SU-DHL-6 (cell line): ENCODE data around the gene HSD17B12.

Experiments
- H2AFZ ChIP-seq: fragments of 200-600 bp; sonication (generic); 2 replicates; pipeline ENCODE4 v1.6.1; 2014; ENCODE audit warnings: low read depth, mild to moderate bottlenecking, moderate library complexity, mixed read lengths, antibody characterized with exemption, low read length; ENCODE audit not compliant: severe bottlenecking
- H3F3A ChIP-seq: fragments of 200-600 bp; shearing (Covaris generic); 2 replicates; pipeline ENCODE4 v1.6.0; 2016; ENCODE audit warnings: antibody characterized with exemption, mild to moderate bottlenecking; ENCODE audit not compliant: insufficient read depth
- H3K27ac ChIP-seq: fragments of 200-600 bp; sonication (generic); 2 replicates; pipeline ENCODE4 v1.5.1; 2016; ENCODE audit warnings: low read depth, mild to moderate bottlenecking, low read length, moderate library complexity, mixed read lengths
- H3K27me3 ChIP-seq: fragments of 200-600 bp; sonication (generic), shearing (Covaris generic); 2 replicates; pipeline ENCODE4 v1.6.0; 2014; ENCODE audit warnings: mild to moderate bottlenecking, low read length
- H3K36me3 ChIP-seq: fragments of 200-600 bp; sonication (generic); 2 replicates; pipeline ENCODE4 v1.6.1; 2014; ENCODE audit warnings: mild to moderate bottlenecking, low read length, mixed read lengths
- H3K4me2 ChIP-seq: fragments of 300-600, 200-600 bp; shearing (Covaris generic), sonication (generic); 2 replicates; pipeline ENCODE4 v1.6.0; 2014; ENCODE audit warnings: low read length, low read depth, mild to moderate bottlenecking; ENCODE audit not compliant: poor library complexity, severe bottlenecking
- H3K4me3 ChIP-seq: fragments of 200-600 bp; sonication (generic); 2 replicates; pipeline ENCODE4 v1.5.1; 2014; ENCODE audit warnings: antibody characterized with exemption, low read length, mild to moderate bottlenecking, mixed read lengths; ENCODE audit not compliant: insufficient read depth, poor library complexity, severe bottlenecking
- H3K79me2 ChIP-seq: fragments of 200-600 bp; sonication (generic); 2 replicates; pipeline ENCODE4 v1.6.1; 2014; ENCODE audit warnings: mild to moderate bottlenecking, low read length, moderate library complexity; ENCODE audit not compliant: insufficient read depth
- H3K9ac ChIP-seq: fragments of 200-600 bp; sonication (generic); 2 replicates; pipeline ENCODE4 v1.7.0; 2014; ENCODE audit warnings: mild to moderate bottlenecking, low read length
- H3K9me2 ChIP-seq: fragments of 200-600 bp; sonication (generic); replicated peaks from 2 replicates; pipeline ENCODE4 v1.6.1; 2014; ENCODE audit warnings: low read length; ENCODE audit not compliant: insufficient read depth
- H3K9me3 ChIP-seq: fragments of 200-600 bp; sonication (generic); 2 replicates; pipeline ENCODE4 v1.6.1; 2014; ENCODE audit warnings: low read length, mixed read lengths; ENCODE audit not compliant: insufficient read depth
- H4K20me1 ChIP-seq: fragments of 200-600 bp; sonication (generic); 2 replicates; pipeline ENCODE4 v1.6.1; 2014; ENCODE audit warnings: low read depth, mild to moderate bottlenecking, antibody characterized with exemption, low read length, moderate library complexity, mixed read lengths
- EZH2phosphoT487 ChIP-seq: fragments of 200-600 bp; sonication (generic), shearing (Covaris generic); conservative IDR thresholded peaks from 2 replicates; pipeline ENCODE4 v1.6.1; 2018; ENCODE audit warnings: mild to moderate bottlenecking, antibody characterized with exemption, low read length, moderate library complexity, mixed read lengths
- TF ChIP-seq, protein P1 (sequence below): fragments of 200-600 bp; sonication (generic); IDR thresholded peaks from one replicate; pipeline ENCODE4 v1.5.1; 2017; ENCODE audit warnings: antibody characterized with exemption, mild to moderate bottlenecking, low read length, moderate library complexity; ENCODE audit not compliant: insufficient read depth, poor library complexity, severe bottlenecking

Gene HSD17B12

DNA sequence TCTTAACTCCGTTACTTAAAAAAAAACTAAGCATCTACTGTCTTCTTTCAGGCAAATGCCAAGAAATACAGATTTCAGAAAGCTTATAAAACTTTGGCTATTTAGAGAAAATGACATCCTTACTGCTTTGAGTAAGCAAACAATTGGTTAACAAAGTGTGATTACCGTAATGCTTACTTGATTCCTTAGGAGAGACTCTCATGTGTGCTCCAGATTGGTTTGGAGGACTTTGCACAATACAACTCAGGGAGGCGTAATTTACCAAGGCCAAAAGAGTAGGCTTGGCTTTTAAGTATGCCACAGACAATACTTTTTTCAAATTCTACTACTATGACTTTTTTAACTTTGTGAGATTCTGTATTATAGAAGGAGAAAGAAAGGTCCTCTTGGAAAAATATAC is 123.2 kb downstream of the HSD17B12 start:
- no peaks in the 10 kb centered on the region for H3K9me3 ChIP-seq
- H3K4me3 ChIP-seq: no peak overlapping the region
- no peak overlapping the region for H2AFZ ChIP-seq
- H3K27me3 ChIP-seq: no peaks in the 10 kb centered on the region
- peaks cover 13% of the 10 kb centered on the region; the same call in 1 of the 2 replicates for H3K36me3 ChIP-seq
- H3K9ac ChIP-seq: no peak overlapping the region
- no peaks in the 10 kb centered on the region for H4K20me1 ChIP-seq
- no peaks in the 10 kb centered on the region for H3K79me2 ChIP-seq
- H3F3A ChIP-seq: no peaks in the 10 kb centered on the region
- no peaks in the 10 kb centered on the region for H3K9me2 ChIP-seq
- H3K4me2 ChIP-seq: no peak overlapping the region
- no peak for TF ChIP-seq EZH2phosphoT487
- TF ChIP-seq, protein P1, sequence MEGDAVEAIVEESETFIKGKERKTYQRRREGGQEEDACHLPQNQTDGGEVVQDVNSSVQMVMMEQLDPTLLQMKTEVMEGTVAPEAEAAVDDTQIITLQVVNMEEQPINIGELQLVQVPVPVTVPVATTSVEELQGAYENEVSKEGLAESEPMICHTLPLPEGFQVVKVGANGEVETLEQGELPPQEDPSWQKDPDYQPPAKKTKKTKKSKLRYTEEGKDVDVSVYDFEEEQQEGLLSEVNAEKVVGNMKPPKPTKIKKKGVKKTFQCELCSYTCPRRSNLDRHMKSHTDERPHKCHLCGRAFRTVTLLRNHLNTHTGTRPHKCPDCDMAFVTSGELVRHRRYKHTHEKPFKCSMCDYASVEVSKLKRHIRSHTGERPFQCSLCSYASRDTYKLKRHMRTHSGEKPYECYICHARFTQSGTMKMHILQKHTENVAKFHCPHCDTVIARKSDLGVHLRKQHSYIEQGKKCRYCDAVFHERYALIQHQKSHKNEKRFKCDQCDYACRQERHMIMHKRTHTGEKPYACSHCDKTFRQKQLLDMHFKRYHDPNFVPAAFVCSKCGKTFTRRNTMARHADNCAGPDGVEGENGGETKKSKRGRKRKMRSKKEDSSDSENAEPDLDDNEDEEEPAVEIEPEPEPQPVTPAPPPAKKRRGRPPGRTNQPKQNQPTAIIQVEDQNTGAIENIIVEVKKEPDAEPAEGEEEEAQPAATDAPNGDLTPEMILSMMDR: no peak
- no peak overlapping the region for H3K27ac ChIP-seq

DNA sequence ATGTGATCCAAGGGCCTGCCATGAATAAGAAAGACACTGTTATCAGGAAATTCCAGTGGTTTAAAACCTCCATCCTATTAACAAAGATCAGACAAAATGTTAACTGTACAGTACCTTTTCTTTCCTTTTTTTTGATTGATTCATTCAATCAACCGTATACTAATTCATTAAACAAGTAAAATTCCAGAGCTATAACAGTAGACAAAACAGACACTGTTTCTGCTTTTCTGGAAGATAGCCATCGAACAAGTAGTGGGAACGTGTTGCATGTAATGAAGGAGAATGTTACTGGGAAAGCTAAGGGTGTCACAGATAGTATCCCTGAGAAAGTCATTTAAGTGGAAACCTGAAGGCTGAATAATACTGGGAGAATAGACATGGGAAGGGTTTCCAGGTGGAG is 126.4 kb downstream of the HSD17B12 start:
- no peaks in the 10 kb centered on the region for H3K79me2 ChIP-seq
- no peak overlapping the region for H3K4me3 ChIP-seq
- TF ChIP-seq, protein P1: no peak
- 0 out of 2 replicates have a peak, but pooled peaks cover 7% of the 10 kb centered on the region for H3K36me3 ChIP-seq
- H3K9me3 ChIP-seq: no peaks in the 10 kb centered on the region
- no peaks in the 10 kb centered on the region for H4K20me1 ChIP-seq
- H2AFZ ChIP-seq: no peak overlapping the region
- H3K9me2 ChIP-seq: no peaks in the 10 kb centered on the region
- H3F3A ChIP-seq: no peaks in the 10 kb centered on the region
- H3K27me3 ChIP-seq: no peaks in the 10 kb centered on the region
- no peak overlapping the region for H3K4me2 ChIP-seq
- no peak overlapping the region for H3K27ac ChIP-seq
- H3K9ac ChIP-seq: no peak overlapping the region

DNA sequence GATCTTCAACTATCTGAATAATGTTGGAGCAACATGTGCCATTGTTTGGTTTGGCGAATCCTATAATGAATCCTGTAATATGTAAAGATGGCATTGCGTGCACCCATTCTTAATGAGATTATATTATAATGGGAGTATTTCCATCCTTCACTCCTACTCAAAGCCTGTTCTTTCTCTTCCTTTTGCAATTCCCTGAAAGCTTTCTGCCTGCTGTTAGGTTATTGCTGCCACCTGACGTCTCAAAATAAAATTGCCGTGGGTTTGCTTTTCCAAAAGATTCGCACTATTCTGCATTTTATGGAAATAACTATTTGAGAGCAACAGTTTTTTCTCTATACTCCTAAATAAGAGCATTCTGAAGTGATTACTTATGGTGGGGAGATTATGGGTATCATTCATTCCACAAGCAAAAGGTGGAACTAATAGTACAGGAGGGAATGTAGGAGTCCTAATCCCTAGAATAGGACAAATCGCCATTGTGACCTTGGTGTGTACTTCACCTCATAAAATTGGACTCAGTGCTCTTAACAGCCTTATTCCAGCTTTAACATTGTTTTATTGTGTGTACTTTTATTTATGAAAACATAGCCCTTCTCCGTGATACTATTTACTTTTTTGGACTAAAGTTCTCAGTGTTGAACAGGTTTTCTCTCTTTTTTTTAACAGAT is 130.5 kb downstream of the HSD17B12 start:
- no peaks in the 10 kb centered on the region for H3K79me2 ChIP-seq
- H3K4me2 ChIP-seq: no peak overlapping the region
- H3K9me2 ChIP-seq: no peaks in the 10 kb centered on the region
- H3K27ac ChIP-seq: no peak overlapping the region
- H3K9ac ChIP-seq: no peak overlapping the region
- no peak overlapping the region for H3K4me3 ChIP-seq
- no peak overlapping the region for H2AFZ ChIP-seq
- TF ChIP-seq, protein P1: no peak
- no peak for TF ChIP-seq EZH2phosphoT487
- H4K20me1 ChIP-seq: no peaks in the 10 kb centered on the region
- H3K27me3 ChIP-seq: no peaks in the 10 kb centered on the region
- peaks cover 11% of the 10 kb centered on the region; the same call in 1 of the 2 replicates for H3K36me3 ChIP-seq
- no peaks in the 10 kb centered on the region for H3F3A ChIP-seq
- H3K9me3 ChIP-seq: no peaks in the 10 kb centered on the region
